GM21447 (cell line): Measurements from ENCODE around the gene TRIM58.

Experiments used
- ATAC-seq: cut with Tn5 transposase; IDR thresholded peaks from one replicate; pipeline ENCODE4 v1.9.1; 2021; ENCODE audit not compliant: unreplicated experiment

The TRIM58 gene, protein sequence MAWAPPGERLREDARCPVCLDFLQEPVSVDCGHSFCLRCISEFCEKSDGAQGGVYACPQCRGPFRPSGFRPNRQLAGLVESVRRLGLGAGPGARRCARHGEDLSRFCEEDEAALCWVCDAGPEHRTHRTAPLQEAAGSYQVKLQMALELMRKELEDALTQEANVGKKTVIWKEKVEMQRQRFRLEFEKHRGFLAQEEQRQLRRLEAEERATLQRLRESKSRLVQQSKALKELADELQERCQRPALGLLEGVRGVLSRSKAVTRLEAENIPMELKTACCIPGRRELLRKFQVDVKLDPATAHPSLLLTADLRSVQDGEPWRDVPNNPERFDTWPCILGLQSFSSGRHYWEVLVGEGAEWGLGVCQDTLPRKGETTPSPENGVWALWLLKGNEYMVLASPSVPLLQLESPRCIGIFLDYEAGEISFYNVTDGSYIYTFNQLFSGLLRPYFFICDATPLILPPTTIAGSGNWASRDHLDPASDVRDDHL

DNA sequence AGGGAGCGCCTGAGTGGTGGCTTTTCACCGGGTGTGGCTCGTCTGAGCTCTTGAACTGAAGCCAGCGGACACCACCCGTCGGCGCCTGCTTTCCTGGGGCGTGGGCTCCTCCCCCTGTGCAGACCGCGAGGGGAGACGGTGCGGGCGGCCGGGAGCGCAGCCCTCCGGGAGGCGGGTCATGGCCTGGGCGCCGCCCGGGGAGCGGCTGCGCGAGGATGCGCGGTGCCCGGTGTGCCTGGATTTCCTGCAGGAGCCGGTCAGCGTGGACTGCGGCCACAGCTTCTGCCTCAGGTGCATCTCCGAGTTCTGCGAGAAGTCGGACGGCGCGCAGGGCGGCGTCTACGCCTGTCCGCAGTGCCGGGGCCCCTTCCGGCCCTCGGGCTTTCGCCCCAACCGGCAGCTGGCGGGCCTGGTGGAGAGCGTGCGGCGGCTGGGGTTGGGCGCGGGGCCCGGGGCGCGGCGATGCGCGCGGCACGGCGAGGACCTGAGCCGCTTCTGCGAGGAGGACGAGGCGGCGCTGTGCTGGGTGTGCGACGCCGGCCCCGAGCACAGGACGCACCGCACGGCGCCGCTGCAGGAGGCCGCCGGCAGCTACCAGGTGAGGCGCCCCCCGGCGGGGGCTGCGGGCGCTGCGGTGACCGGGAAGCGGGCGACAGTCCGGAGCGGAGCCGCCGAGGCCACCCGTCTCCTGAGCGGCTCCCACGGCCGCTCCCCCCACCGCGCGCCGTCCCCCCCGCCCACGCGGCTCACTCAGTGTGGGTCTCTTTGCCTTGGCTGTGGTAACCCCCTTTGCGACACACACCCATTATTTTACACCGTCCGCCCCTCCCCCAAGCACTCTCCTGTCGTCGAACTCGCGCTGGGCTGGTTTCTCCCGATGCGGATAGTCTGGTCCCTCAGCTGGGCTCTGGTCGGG, at the start of gene TRIM58:
Gene TRIM58 (plus strand): TSS at position 119 of the 916 bp plus-strand sequence. CDS start 60 bp downstream, at position 179.
- peak; percentile 55 for ATAC-seq

DNA sequence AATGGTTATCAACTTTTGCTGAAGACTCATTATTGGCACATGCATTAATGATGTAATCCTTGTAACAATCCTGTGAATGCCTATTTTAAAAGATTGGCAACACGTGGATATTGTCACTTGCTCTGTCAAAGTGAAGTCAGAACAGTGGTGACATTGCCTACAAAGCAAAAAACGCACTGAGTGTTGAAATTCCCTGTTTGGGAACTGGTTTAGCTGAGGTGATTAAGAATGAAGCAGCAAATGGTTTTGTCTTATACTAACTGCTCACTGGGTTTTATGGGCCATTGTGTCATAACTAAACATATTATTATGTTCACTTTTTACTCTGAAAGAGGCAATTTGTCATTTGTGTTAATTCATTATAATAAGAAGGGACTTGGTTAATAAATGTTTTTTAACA, 44.4 kb upstream of the TRIM58 start:
- ATAC-seq, result no peak

DNA sequence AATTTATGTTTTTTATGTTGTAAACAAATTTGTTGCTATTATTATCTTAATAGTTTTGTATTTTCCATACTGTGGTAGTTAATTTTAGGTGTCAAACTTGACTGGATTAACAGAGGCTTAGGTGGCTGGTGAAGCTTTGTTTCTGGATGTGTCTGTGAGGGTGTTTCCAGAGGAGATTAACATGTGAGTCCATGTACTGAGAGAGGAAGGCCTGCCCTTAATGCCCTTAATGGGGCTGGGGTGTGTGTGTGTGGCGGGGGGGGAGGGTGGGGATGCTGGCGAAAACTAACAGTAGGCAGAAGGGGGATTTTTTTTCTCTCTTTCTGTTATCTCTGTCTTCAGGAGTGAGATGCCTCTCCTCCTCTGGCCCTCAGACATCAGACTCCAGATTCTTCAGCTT, 34.9 kb upstream of the TRIM58 start:
- ATAC-seq, result no peak

DNA sequence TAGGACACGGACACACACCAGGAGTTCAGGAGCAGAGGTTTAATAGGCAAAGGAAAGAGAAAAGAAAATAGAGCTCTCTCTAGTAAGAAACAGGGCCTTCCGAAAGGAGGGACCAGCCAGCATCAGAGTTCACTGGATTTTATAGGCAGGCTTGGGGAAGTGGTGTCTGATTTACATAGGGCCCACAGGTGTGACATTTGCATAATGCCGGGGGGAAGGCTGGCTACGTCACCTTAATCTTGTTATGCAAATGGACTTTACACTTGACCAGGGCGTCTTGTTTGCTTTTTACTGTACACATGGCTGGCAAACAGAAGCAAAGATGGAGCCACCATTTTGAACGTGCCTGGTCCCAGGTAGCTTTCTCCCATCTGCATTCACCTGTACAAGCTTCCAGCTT, 33.0 kb upstream of the TRIM58 start, which contains the start of gene OR14A16:
Gene OR14A16 (minus strand): TSS at position 97 of the 400 bp plus-strand sequence. CDS start 8,390 bp downstream, outside the sequence.
- no peak for ATAC-seq

DNA sequence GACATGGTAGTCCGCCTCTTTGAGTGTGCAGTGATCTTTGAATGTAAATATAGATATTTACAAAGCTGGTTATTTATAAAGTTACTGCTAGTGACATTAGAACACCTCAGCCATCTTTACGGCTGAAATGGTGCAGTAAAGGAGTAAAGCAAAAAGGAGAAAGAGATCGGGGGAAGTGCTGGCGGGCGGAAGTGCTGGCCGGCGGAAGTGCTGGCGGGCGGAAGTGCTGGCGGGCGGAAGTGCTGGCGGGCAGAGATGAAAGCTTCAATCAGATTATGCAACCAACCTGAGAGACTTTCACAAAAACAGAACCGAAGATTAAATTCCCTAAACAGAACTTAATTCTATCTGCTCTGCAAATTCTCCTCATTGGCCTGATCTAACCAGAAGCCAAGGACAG, 31.6 kb upstream of the TRIM58 start:
- ATAC-seq, result no peak

DNA sequence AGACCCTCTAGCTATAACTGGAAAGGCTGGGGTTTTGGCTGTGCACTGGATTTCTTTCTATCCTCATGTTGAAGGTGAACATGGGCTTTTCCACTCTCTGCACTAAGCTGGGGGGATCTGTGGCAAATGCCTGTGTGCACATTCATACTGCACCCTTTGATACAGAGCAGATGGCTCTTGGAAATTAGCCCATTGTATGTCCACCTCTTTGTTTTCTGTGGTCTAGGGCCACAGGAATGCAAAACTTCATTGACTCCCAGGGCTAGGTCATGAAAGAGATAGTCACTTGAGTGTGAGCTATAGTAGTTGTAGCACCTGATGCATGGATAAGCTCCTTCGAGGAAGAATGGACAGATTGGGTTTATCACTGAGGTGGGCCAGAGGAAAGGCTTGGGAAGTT, 27.3 kb upstream of the TRIM58 start:
- no peak for ATAC-seq

DNA sequence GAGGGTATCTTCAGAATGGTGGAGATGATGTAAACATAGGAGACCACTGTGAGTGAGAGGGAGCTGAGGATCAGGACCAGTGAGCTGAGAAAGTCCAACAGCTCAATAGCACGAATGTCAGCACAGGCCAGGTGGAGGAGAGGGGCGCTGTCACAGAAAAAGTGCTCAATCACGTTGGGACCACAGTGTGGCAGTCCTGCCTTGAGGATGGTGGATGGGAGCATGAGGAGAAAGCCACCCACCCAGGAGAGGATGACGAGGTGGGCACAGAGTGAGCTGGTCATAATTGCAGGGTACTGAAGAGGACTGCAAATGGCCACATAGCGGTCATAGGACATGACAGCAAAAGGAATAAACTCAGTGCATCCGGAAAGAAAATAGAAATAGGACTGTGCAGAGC, 23.4 kb upstream of the TRIM58 start:
- ATAC-seq, result no peak

DNA sequence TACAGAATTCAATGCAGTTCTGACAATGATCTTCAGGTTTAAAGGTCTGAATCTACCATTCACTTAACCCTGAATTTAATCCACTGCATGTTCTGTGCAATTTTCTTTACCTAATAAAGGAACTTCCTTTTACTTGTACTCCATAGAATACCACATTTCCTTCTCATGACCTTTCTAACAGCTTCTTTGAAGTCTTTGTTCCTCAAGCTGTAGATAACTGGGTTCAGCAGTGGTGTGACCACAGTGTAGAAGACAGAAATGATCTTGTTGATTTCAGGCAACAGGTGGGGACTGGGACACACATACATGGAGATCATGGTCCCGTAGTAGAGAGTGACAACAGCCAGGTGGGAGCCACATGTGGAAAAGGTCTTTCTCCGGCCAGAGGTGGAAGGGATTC, 16.2 kb upstream of the TRIM58 start:
- no peak for ATAC-seq

DNA sequence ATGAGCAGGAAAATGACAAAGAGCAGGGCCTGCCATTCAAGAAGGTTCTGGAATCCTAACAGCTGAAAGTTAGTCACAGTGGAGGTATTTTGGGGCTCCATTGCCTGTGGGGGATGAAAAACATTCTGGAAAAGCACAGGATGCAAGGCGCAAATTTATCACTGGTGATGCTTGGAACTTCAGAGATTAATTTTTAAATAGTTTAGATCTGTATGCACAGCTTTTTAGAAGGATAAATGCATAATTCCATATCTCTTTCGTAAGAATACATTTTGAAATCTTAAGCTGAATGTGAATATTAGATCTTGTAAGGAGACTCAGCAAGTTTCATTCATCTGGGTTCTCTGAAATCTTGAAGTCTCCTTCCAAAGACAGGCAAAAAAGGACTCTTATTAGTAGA, 15.2 kb upstream of the TRIM58 start, which contains the start of gene OR11L1:
Gene OR11L1 (minus strand): TSS at position 101 of the 400 bp plus-strand sequence. CDS start 0 bp downstream, at position 101.
- no peak for ATAC-seq

DNA sequence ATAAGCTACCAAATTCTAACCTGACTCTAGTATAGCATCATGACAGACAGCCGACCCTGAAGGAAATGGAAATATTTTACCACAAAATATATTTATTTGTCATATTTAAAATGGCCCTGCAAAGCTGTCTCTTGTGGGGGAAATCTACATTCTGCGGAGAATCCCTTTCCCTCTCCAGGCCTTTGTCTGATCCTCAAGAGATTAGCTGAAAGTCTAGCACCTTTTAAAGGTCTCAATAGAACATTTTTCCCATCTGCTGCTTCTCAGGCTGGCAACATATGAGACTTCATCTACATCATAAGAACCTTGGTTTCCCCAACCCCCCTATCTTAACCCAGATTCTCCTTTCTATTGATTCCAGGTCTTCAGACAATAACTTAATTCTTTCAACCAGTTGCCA, 13.6 kb upstream of the TRIM58 start:
- no peak for ATAC-seq

DNA sequence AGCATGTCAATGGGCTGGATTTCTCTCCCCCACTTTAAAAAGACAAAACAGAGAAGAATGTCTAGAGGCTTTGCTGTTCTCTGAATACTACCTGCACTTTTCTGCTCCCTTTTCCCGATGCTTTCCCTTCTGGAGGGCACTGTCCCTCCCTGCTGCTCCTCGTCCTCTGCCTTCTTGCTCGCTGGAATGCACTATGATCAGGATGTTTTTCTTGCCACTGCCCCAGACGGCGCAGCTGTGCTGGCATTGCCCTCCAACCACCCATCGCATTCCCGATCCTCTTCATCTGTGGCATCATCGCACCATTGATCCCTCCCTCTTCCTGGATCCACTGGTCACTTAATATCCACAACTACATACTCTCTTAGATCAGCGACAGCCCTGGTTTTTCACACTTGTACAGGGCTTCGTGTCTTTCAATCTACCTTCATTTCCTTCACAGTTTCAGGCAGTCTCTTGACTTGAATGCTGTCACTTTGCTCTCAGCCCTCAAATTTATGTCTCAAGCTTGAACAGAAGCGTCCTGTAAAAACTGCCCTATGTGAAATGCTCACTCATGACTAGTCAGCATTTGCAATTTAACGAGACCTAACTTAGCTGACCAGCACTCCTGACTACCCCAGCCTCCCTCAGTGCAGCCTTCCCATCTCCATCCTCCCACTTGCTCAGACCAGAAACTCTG, 11.8 kb upstream of the TRIM58 start:
- ATAC-seq, result no peak

DNA sequence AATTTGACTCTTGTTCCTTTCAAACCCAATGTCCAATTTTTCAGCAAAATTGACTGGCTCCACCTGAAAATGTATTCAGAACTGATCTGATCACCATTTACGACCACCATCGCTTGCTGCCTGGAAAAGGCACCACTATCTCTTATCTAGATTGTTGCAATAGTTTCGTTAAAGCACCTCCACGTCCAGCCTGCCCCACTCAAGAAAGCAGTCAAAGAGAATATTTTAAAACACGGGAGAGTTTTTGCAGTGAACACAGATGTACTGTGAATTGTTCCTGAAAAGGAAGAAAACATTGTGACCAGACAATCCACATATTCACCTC, 11.3 kb upstream of the TRIM58 start:
- no peak for ATAC-seq

DNA sequence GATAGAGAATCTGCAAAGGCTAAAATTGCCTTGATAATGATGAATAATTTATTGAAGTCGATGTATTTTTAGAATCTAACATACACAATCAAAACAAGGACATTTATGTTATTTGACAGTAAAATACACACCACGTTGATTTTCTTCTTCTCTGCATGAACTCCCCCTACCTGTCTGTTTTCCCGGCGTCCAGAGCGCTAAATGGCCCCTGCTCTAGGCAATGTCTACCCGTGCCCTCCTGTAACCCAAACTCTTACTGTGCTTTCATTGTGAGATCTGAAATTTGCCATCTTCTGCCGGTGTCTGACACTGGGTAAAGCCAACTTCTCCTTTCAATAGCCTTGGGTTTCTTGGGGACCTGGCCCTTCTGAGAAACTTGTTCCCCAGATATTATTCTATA, 8.6 kb upstream of the TRIM58 start:
- ATAC-seq, result no peak

DNA sequence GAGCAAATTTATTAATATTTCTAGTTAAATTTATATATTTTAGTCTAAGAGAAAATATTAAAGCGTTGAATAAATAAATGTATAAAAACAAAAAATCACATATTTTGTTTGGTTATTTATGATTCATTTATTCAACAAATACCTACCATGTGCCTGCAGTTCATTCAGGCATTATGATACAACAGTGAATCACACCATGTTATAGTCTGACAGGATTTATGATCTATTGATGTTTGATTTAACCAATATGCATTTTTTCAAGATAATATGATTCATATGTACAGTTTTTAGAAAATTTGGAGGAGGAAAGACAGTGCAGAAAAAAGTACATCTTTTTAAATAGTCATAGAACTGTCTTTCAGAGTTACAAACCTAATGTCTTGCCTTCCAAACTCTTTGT, 7.4 kb upstream of the TRIM58 start:
- ATAC-seq, result no peak

DNA sequence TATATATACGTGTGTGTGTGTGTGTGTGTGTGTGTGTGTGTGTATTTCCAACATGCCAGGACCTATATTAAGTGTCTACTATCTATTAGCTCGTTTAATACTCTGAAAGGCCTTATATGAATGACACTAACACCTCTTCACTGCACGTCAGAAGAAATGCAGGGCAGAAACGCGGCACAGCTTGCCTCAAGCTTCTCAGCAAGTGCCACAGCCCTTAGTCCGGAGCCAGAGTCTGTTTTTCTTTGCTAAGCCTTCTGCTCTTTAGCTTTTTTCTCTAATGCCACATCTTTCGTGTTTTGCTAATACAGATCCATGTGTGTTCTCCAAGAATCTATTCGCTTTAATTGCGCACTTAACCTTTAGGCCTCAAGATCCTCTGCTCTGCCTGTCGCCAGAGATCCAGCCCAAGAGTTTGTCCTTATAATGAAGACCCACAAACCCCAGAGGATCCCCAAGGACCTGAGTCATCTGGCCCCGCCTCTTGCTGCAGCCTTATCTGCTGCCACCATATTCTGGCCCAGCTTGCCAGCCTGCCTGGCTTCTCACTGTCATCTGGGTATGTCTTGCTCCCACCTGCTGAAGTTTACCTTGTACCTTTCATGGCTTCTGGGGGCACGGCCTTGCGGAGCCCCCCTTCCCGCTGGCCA, 2.0 kb upstream of the TRIM58 start:
- no peak for ATAC-seq

DNA sequence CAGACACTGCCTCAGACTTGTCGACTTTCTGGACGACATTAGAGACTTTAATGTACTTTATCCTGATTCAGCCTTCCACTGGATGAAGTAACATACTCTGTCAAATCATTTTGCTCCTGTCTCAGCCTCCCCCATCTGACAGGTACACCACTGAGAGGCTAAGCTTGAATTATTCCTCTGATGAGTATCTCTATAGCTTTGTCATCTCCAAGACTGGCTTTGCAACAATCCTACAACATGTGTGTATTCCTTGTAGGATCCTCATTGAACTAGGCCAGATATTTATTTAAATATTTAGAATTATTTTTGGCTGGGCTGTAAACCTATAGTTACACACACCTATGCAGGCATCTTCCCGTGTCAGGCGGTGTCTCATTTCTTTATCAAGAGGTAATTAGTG, 1.1 kb upstream of the TRIM58 start:
- ATAC-seq, result no peak

DNA sequence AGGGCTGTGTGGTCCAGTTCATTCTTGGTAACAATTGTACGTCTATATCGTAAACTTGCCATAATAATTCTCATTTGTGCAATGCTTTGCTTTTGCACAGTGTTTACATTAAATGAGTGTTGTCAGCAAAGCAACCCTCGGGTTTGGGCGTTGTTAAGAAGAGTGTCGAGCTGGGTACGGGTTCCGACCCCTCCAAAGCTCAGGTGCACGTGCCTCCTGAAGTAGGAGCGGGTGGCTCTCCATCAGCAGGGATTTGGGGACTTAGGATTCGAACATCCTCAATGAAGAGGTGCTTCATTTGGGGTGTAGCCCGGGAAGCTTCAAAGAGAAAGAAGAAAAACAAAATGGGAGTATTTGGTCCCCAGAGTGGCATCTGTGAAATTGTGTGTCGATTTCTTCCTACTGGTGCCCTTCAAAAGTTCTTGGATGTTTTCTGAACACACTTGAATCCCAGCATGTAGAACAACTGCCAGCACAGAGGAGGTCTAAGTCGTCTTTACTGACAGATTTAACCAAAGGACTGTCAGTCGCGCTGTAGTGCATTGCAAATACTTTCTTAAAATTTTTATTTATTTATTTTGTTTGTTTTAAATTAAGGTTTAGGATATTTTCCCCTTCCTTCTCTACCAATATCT, 1.1 kb downstream of the TRIM58 start:
- ATAC-seq, result no peak

DNA sequence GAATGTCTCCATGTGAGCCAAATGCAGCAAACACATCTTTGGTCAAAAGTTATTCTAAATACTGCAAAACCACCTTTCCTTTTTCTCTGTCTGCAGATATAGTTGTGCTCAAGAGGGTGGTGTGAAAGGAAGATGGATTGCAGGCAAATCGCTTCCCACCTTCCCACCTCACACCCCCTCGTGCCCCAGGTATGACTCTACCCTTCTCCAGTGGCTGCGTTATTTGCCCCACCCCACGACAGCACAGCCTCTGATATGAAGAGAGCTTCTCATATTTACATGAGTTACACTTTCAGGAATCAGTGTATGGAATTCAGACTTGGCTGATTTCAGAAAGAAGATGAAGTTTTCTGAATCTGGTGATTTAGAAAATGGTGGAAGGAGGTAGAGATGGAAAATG, 5.8 kb downstream of the TRIM58 start:
- ATAC-seq, result no peak

DNA sequence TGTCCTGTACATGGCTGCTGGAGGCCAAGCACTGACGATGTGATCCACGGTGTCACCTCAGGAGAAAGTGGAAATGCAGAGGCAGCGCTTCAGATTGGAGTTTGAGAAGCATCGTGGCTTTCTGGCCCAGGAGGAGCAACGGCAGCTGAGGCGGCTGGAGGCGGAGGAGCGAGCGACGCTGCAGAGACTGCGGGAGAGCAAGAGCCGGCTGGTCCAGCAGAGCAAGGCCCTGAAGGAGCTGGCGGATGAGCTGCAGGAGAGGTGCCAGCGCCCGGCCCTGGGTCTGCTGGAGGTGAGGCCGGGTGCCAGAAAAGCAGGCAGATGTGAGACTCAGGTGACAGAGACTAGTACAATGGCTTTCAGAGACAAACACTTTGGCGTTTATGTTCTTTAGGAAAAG, 7.7 kb downstream of the TRIM58 start:
- no peak for ATAC-seq

DNA sequence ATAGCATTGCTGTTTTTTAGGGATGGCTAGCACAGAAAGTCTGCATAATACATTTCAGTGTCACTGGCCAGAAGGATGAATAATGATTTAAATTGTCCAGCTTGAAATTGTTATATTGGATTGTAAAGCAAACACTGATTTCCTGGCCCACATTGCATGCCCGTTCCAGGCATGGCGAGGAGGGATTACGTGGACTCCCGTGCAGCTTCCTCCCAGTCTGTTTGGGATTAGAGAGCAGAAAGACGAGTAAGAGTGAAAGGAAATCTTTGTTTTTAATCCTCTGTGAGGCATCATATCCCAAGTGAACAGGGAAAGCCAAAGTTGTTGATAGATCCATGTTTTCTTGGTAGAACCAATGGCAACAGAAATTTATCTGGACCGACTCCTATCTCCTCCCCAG, 8.4 kb downstream of the TRIM58 start:
- no peak for ATAC-seq
